HEK293 (cell line): Measurements from ENCODE around the gene ARTN.

Experiments used
- CTCF ChIA-PET: fragments of 350-600 bp; formaldehyde crosslinking; extraction: SDS; loops from one replicate; lab custom pipeline; 2021; ENCODE audit warnings: antibody characterized with exemption; lab: Yijun Ruan, JAX
- POLR2A ChIA-PET: fragments of 300-600 bp; formaldehyde crosslinking; extraction: SDS; loops from one replicate; lab custom pipeline; 2020; ENCODE audit warnings: antibody characterized with exemption, inconsistent platforms; lab: Yijun Ruan, JAX
- H3K27ac ChIP-seq: fragments of 200-500 bp; sonication (Bioruptor generic); 2 replicates; pipeline ENCODE4 v1.5.1; 2014; ENCODE audit warnings: low read depth, low read length, control low read depth, inconsistent platforms; ENCODE audit errors: extremely low read depth
- H3K36me3 ChIP-seq, 2 experiments: fragments of 200-500 bp in 1 of 2; sonication (Bioruptor generic) in 1 of 2; 1 replicate in 1 of 2; 2 replicates in 1 of 2; pipeline ENCODE4 v1.5.1; 2014 to 2017; ENCODE audit warnings: inconsistent platforms in 2 of 2, low read length in 2 of 2; ENCODE audit not compliant: control insufficient read depth in 2 of 2, insufficient read depth in 1 of 2
- H3K4me1 ChIP-seq: fragments of 200-500 bp; sonication (Bioruptor generic); 2 replicates; pipeline ENCODE4 v1.5.1; 2014; ENCODE audit warnings: mild to moderate bottlenecking, low read length, inconsistent platforms; ENCODE audit not compliant: control insufficient read depth, insufficient read depth
- H3K4me3 ChIP-seq: 2 replicates; pipeline ENCODE4 v1.5.1; 2011; ENCODE audit warnings: low read depth, mild to moderate bottlenecking, control low read depth, low read length, moderate library complexity
- H3K9me3 ChIP-seq: fragments of 200-500 bp; sonication (Bioruptor generic); 2 replicates; pipeline ENCODE4 v1.5.1; 2014; ENCODE audit warnings: low read depth, low read length, inconsistent platforms; ENCODE audit not compliant: control insufficient read depth, insufficient read depth
- MYNN ChIP-seq: fragments of 450-650 bp; formaldehyde crosslinking; IDR thresholded peaks from 2 replicates; pipeline ENCODE4 v1.5.1; 2016; ENCODE audit warnings: missing biosample characterization, missing genetic modification characterization, borderline replicate concordance
- PRDM6 ChIP-seq: fragments of 450-650 bp; formaldehyde crosslinking; IDR thresholded peaks from 2 replicates; pipeline ENCODE4 v1.5.1; 2017; ENCODE audit warnings: missing biosample characterization, missing genetic modification characterization
- RBAK ChIP-seq: fragments of 450-650 bp; formaldehyde crosslinking; IDR thresholded peaks from 2 replicates; pipeline ENCODE4 v1.5.1; 2016; ENCODE audit warnings: missing biosample characterization, missing genetic modification characterization
- ZBTB26 ChIP-seq: fragments of 450-650 bp; formaldehyde crosslinking; optimal IDR thresholded peaks from 2 replicates; pipeline ENCODE3; 2016; ENCODE audit warnings: missing biosample characterization, mild to moderate bottlenecking, missing genetic modification characterization
- ZNF16 ChIP-seq: fragments of 450-650 bp; formaldehyde crosslinking; IDR thresholded peaks from 2 replicates; pipeline ENCODE4 v1.5.1; 2016; ENCODE audit warnings: low read depth, missing biosample characterization, missing genetic modification characterization
- ZNF174 ChIP-seq: fragments of 450-650 bp; formaldehyde crosslinking; IDR thresholded peaks from 2 replicates; pipeline ENCODE4 v1.5.0; 2017; ENCODE audit warnings: missing biosample characterization, mild to moderate bottlenecking, missing genetic modification characterization
- ZNF341 ChIP-seq: fragments of 450-650 bp; formaldehyde crosslinking; IDR thresholded peaks from 2 replicates; pipeline ENCODE4; 2016; ENCODE audit warnings: low read depth, missing biosample characterization, missing genetic modification characterization
- ZNF391 ChIP-seq: fragments of 450-650 bp; formaldehyde crosslinking; IDR thresholded peaks from 2 replicates; pipeline ENCODE4 v1.5.1; 2016; ENCODE audit warnings: low read depth, missing biosample characterization, missing genetic modification characterization, borderline replicate concordance
- ZNF449 ChIP-seq: fragments of 450-650 bp; formaldehyde crosslinking; IDR thresholded peaks from 2 replicates; pipeline ENCODE4 v1.5.1; 2017; ENCODE audit warnings: missing biosample characterization, mild to moderate bottlenecking, missing genetic modification characterization, moderate library complexity
- ZNF571 ChIP-seq: fragments of 450-650 bp; formaldehyde crosslinking; IDR thresholded peaks from 2 replicates; pipeline ENCODE4 v1.5.0; 2017; ENCODE audit warnings: missing biosample characterization, missing genetic modification characterization
- ZNF645 ChIP-seq: fragments of 450-650 bp; formaldehyde crosslinking; IDR thresholded peaks from 2 replicates; pipeline ENCODE4; 2016; ENCODE audit warnings: missing biosample characterization, missing genetic modification characterization
- ZNF664 ChIP-seq: fragments of 450-650 bp; formaldehyde crosslinking; IDR thresholded peaks from 2 replicates; pipeline ENCODE4 v1.5.1; 2016; ENCODE audit warnings: missing biosample characterization, missing genetic modification characterization
- ZNF792 ChIP-seq: fragments of 450-650 bp; formaldehyde crosslinking; IDR thresholded peaks from 2 replicates; pipeline ENCODE4 v1.5.1; 2016; ENCODE audit warnings: missing biosample characterization, missing genetic modification characterization
- ZNF830 ChIP-seq: fragments of 450-650 bp; IDR thresholded peaks from 2 replicates; pipeline ENCODE4 v1.5.0; 2018; ENCODE audit warnings: missing biosample characterization, missing genetic modification characterization, low read depth, mild to moderate bottlenecking, moderate library complexity
- ZSCAN4 ChIP-seq: fragments of 450-650 bp; formaldehyde crosslinking; IDR thresholded peaks from 2 replicates; pipeline ENCODE4 v1.5.1; 2017; ENCODE audit warnings: missing biosample characterization, missing genetic modification characterization

Gene ARTN

GRCh38 chr1:43908858-43909257 is 24.7 kb upstream of the ARTN start:
- H3K4me3 ChIP-seq, result no peak overlapping the region
- ChIA-PET POLR2A (no interaction called here), CTCF (interaction anchor here (0.9 to 2.1 kb wide), 2 partner anchors 26 kb away, joined by 3 to 7 read pairs; partner anchors contain the start of gene ARTN)
- no peaks in the 10 kb centered on the region for H3K9me3 ChIP-seq
- H3K4me1 ChIP-seq, result no peaks in the 10 kb centered on the region
- no peaks in the 10 kb centered on the region for H3K36me3 ChIP-seq
- TF ChIP-seq PRDM6 (tag by site-specific recombination), result no peak
- TF ChIP-seq RBAK (tag by site-specific recombination), result no peak
- TF ChIP-seq ZNF571 (tag by site-specific recombination), result no peak
- TF ChIP-seq ZNF391, result no peak
- no peak for TF ChIP-seq ZNF664 (tag by site-specific recombination)
- no peak for TF ChIP-seq ZNF449 (tag by site-specific recombination)
- TF ChIP-seq ZBTB26 (tag by site-specific recombination), result no peak
- TF ChIP-seq ZSCAN4 (tag by site-specific recombination), result no peak
- no peak for TF ChIP-seq ZNF341 (tag by site-specific recombination)
- no peak for TF ChIP-seq ZNF830 (tag by site-specific recombination)
- no peak for TF ChIP-seq ZNF645 (tag by site-specific recombination)
- no peak for TF ChIP-seq ZNF792 (tag by site-specific recombination)
- no peak overlapping the region for H3K27ac ChIP-seq

- TF ChIP-seq ZNF174 (tag by site-specific recombination), result no peak
- no peak for TF ChIP-seq MYNN (tag by site-specific recombination)
- no peak for TF ChIP-seq ZNF16 (tag by site-specific recombination)
- H3K4me1 ChIP-seq, result no peaks in the 10 kb centered on the region
- no peaks in the 10 kb centered on the region for H3K36me3 ChIP-seq
- CTCF ChIA-PET, result interaction anchor here (0.8 to 2.1 kb wide), 2 partner anchors 24 to 71 kb away, joined by 3 to 7 read pairs; partner anchors contain the start of gene ARTN
- no peaks in the 10 kb centered on the region for H3K9me3 ChIP-seq
- H3K27ac ChIP-seq, result no peak overlapping the region
- no peak overlapping the region for H3K4me3 ChIP-seq
- POLR2A ChIA-PET, result no interaction called here
These were observed 23.3 kb upstream of the ARTN start for GRCh38 chr1:43910343-43910742.
